Measurements from ENCODE around the gene ADGRG3. TPM values are rescaled to one million over a fixed set of nuclear protein-coding genes. Genes with fewer than 3 reads are reported as not detected.

The ADGRG3 gene
- total RNA-seq, 5 donors from 2014 or later (not counting 1 experiment from before 2014, with no cell fraction given) = 0.16 to 1.8 (median 0.40) TPM; not detected in 1

- ChIA-PET POLR2A (no interaction called here), CTCF (interaction anchor here in 1 of 2 donors (0.5 kb wide), 1 partner anchor 23 kb away, joined by 4 read pairs; no protein-coding TSS in a partner anchor)
- H3K27ac Mint-ChIP-seq = no peak overlapping the region
- Histone ChIP-seq H3K27ac (ENCODE audit: low read length) (no peak overlapping the region), H3K36me3 (ENCODE audit: control insufficient read depth in 2 of 2, extremely low read depth in 1 of 2, insufficient read depth in 1 of 2, low read length in 1 of 2) (no peaks in the 10 kb centered on the region), H3K4me1 (ENCODE audit: control insufficient read depth in 1 of 2, extremely low read depth in 1 of 2, insufficient read depth in 2 of 2, low read length in 2 of 2) (peaks cover 0 to 29% of the 10 kb centered on the region in 2 experiments), H3K4me3 (ENCODE audit: control insufficient read depth in 1 of 2, extremely low read depth in 1 of 2, low read length in 1 of 2) (no peak overlapping the region), H3K27me3 (replicated peaks in 1 of 2; ENCODE audit: control insufficient read depth in 2 of 2, extremely low read depth in 1 of 2, insufficient read depth in 2 of 2, low read length in 1 of 2) (peaks cover 0 to 51% of the 10 kb centered on the region in 2 experiments), H3K9me3 (no peaks in the 10 kb centered on the region)
- no peak overlapping the region for H3K4me3 Mint-ChIP-seq
- no peak for ATAC-seq (replicated peaks in 1 of 4)
- peaks cover 20 to 29% of the 10 kb centered on the region in 2 donors for H3K27me3 Mint-ChIP-seq
- no peaks in the 10 kb centered on the region for H3K9me3 Mint-ChIP-seq
- no peak for DNase-seq
- WGBS (ENCODE audit: insufficient coverage) = 89% methylated on average over 6 of the region's 15 CpGs
- no peaks in the 10 kb centered on the region for H3K36me3 Mint-ChIP-seq
- peaks cover 11 to 24% (median 13%) of the 10 kb centered on the region in 3 donors for H3K4me1 Mint-ChIP-seq
These were observed 40.8 kb upstream of the ADGRG3 start for GRCh38 chr16:57627184-57627871.

DNA sequence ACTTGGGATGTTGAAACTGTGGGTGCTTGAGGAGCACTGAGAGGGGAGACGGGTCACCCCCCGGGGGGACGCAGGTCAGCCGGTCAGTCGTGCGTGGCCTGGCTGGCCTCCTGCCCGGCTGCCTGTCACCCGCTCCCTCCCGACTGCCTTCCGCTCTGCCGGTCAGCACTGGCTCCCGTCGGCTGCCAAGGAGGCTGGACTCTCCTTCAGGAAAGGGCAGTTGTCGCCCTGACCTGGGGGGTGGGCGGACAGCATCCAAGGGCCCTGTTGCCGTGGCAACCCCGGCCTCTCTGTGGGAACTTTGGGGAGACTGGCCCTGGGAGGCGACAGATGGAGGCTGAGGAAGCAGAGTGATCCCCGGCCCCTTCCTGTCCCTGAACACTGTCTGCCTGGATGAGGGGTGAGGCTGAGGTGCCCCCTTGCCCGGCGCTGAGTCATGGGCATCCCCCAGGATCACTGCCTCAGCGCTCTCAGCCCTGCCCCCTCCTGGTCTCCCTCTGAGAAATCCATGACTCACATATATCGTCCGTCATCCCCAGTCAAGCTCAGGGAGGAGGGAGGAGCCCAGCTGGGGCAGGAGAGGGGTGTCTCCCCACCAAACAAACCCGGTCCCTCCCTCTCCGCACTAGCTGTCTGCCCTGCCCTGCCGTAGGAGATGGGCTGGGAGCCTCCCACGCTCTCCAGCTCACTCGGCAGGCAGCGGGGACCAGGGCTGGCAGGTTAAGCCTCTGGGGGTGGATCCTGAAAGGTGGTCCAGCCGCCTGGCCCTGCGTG, 39.9 kb upstream of the ADGRG3 start, which contains the start of gene ADGRG1:
TSS of gene ADGRG1 (plus strand) at position 623 of the 774 bp plus-strand sequence. CDS start 21,658 bp downstream, outside the sequence.
- Mint-ChIP-seq H3K4me1 (peaks cover 11 to 24% (median 13%) of the 10 kb centered on the region in 3 donors), H3K9me3 (no peaks in the 10 kb centered on the region), H3K27me3 (peaks cover 20 to 29% of the 10 kb centered on the region in 2 donors), H3K36me3 (no peaks in the 10 kb centered on the region), H3K4me3 (peak within 1 kb of the TSS; percentile 8 to 37 (median 16)), H3K27ac (peak within 1 kb of the TSS in 1 of 2 donors; percentile 15)
- Histone ChIP-seq H3K4me1 (ENCODE audit: control insufficient read depth in 1 of 2, extremely low read depth in 1 of 2, insufficient read depth in 2 of 2, low read length in 2 of 2) (peaks cover 0 to 29% of the 10 kb centered on the region in 2 experiments), H3K4me3 (ENCODE audit: control insufficient read depth in 1 of 2, extremely low read depth in 1 of 2, low read length in 1 of 2) (peak within 1 kb of the TSS in 1 of 2 donors; percentile 34), H3K27me3 (replicated peaks in 1 of 2; ENCODE audit: control insufficient read depth in 2 of 2, extremely low read depth in 1 of 2, insufficient read depth in 2 of 2, low read length in 1 of 2) (peaks cover 0 to 54% of the 10 kb centered on the region in 2 experiments), H3K9me3 (no peaks in the 10 kb centered on the region), H3K27ac (ENCODE audit: low read length) (no peak within 1 kb of the TSS), H3K36me3 (ENCODE audit: control insufficient read depth in 2 of 2, extremely low read depth in 1 of 2, insufficient read depth in 1 of 2, low read length in 1 of 2) (no peaks in the 10 kb centered on the region)
- WGBS (ENCODE audit: insufficient coverage) = 57% methylated on average over 24 of the region's 32 CpGs
- ChIA-PET CTCF (no interaction called here), POLR2A (no interaction called here)
- peak in 6 of 35 experiments; percentile 4 to 45 (median 18) for DNase-seq
- ATAC-seq (replicated peaks in 1 of 4) = peak; percentile 33 to 46 (median 46)

GRCh38 chr16:57628783-57629293, 39.3 kb upstream of the ADGRG3 start:
- DNase-seq = no peak
- H3K4me1 Mint-ChIP-seq = peaks cover 11 to 24% (median 13%) of the 10 kb centered on the region in 3 donors
- no peak for ATAC-seq (replicated peaks in 1 of 4)
- ChIA-PET CTCF (no interaction called here), POLR2A (no interaction called here)
- peaks cover 0 to 54% of the 10 kb centered on the region in 2 experiments for H3K27me3 ChIP-seq (replicated peaks in 1 of 2; ENCODE audit: control insufficient read depth in 2 of 2, extremely low read depth in 1 of 2, insufficient read depth in 2 of 2, low read length in 1 of 2)
- H3K4me3 ChIP-seq (ENCODE audit: control insufficient read depth in 1 of 2, extremely low read depth in 1 of 2, low read length in 1 of 2) = peak overlapping the region in 1 of 2 donors; percentile 34
- no peaks in the 10 kb centered on the region for H3K9me3 Mint-ChIP-seq
- H3K36me3 ChIP-seq (ENCODE audit: control insufficient read depth in 2 of 2, extremely low read depth in 1 of 2, insufficient read depth in 1 of 2, low read length in 1 of 2) = no peaks in the 10 kb centered on the region
- H3K9me3 ChIP-seq = no peaks in the 10 kb centered on the region
- peak overlapping the region; percentile 8 to 37 (median 16) for H3K4me3 Mint-ChIP-seq
- H3K4me1 ChIP-seq (ENCODE audit: control insufficient read depth in 1 of 2, extremely low read depth in 1 of 2, insufficient read depth in 2 of 2, low read length in 2 of 2) = peaks cover 0 to 29% of the 10 kb centered on the region in 2 experiments
- H3K36me3 Mint-ChIP-seq = no peaks in the 10 kb centered on the region
- peaks cover 20 to 29% of the 10 kb centered on the region in 2 donors for H3K27me3 Mint-ChIP-seq
- H3K27ac Mint-ChIP-seq = peak overlapping the region in 1 of 2 donors; percentile 15
- no peak overlapping the region for H3K27ac ChIP-seq (ENCODE audit: low read length)
- WGBS (ENCODE audit: insufficient coverage) = 42% methylated on average over 7 of the region's 7 CpGs

DNA sequence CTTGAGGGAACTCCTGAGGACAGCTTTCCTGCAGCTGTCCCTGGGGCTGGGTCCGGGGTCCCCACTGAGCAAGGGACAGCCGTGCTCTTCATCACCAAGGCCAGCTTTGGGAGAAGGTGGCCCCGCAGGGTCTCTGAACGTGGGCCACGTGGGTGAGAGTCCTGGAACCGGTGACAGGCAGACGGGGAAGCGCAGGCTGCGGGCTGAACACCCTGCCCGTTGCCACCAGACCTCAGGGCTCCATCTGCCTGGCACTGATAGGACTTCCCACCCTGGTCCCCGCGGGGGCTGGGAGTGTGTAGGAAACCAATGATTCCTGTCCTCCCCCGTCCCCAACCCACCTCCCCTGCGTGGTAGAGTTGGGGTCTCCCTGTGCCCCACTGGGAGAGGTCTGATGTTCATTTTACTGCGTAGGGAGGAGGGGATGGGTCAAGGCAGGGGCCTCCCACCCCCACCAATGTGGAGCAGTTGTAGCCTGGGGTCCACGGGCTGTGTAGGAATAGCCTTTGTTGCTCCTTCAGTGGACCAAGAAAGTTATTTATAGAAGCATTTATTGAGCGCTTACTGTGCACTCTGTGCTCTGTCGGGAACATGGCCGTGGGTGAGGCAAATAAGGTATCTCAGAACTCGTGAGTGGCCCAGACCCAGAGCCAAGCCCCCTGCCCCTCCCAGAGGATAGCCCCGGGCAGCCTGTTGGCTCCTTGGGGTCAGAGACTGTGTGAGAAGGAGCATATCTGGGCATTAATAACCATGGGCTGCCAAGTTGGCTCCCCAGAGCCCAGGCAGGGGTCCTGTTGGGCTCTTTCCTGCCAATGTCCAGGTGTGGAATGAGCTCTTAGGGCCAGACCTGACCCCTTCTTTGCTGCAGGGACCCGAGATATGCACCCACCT, 38.3 kb upstream of the ADGRG3 start:
- H3K36me3 Mint-ChIP-seq = no peaks in the 10 kb centered on the region
- Histone ChIP-seq H3K27me3 (replicated peaks in 1 of 2; ENCODE audit: control insufficient read depth in 2 of 2, extremely low read depth in 1 of 2, insufficient read depth in 2 of 2, low read length in 1 of 2) (peaks cover 0 to 54% of the 10 kb centered on the region in 2 experiments), H3K9me3 (no peaks in the 10 kb centered on the region), H3K27ac (ENCODE audit: low read length) (no peak overlapping the region), H3K4me1 (ENCODE audit: control insufficient read depth in 1 of 2, extremely low read depth in 1 of 2, insufficient read depth in 2 of 2, low read length in 2 of 2) (peaks cover 0 to 34% of the 10 kb centered on the region in 2 experiments), H3K36me3 (ENCODE audit: control insufficient read depth in 2 of 2, extremely low read depth in 1 of 2, insufficient read depth in 1 of 2, low read length in 1 of 2) (no peaks in the 10 kb centered on the region), H3K4me3 (ENCODE audit: control insufficient read depth in 1 of 2, extremely low read depth in 1 of 2, low read length in 1 of 2) (peak overlapping the region in 1 of 2 donors; percentile 34)
- peak overlapping the region in 1 of 3 donors; percentile 49 for H3K4me3 Mint-ChIP-seq
- no peak overlapping the region for H3K27ac Mint-ChIP-seq
- H3K4me1 Mint-ChIP-seq = peaks cover 11 to 24% (median 13%) of the 10 kb centered on the region in 3 donors
- WGBS (ENCODE audit: insufficient coverage) = 41% methylated on average over 13 of the region's 22 CpGs
- DNase-seq (no peak), ATAC-seq (replicated peaks in 1 of 4) (no peak)
- peaks cover 20 to 29% of the 10 kb centered on the region in 2 donors for H3K27me3 Mint-ChIP-seq
- H3K9me3 Mint-ChIP-seq = no peaks in the 10 kb centered on the region
- ChIA-PET CTCF (no interaction called here), POLR2A (no interaction called here)

DNA sequence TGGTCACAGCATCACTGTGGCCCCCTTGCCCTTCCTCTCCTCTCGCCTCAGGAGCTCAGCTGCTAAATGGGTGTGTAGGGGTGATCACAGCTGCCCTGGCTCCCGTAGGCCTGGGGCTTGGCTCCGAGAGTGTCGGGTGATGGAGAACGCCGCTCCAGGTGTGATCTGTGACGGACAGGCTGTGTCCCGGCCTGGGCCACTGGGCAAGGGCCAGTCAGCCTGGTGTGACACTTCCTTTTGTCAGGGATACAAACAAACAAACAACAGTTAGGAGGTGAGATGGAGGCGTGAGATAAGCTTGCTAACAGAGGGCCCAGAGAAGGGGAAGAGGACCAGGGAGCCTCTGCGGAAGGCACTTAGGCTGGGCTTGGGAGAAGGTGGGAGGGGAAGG, 37.7 kb upstream of the ADGRG3 start:
- POLR2A ChIA-PET = no interaction called here
- no peaks in the 10 kb centered on the region for H3K9me3 Mint-ChIP-seq
- H3K27me3 Mint-ChIP-seq = peaks cover 20 to 30% of the 10 kb centered on the region in 2 donors
- peaks cover 11 to 17% (median 13%) of the 10 kb centered on the region in 3 donors for H3K4me1 Mint-ChIP-seq
- H3K4me1 ChIP-seq (ENCODE audit: control insufficient read depth in 1 of 2, extremely low read depth in 1 of 2, insufficient read depth in 2 of 2, low read length in 2 of 2) = peaks cover 0 to 36% of the 10 kb centered on the region in 2 experiments
- H3K4me3 ChIP-seq (ENCODE audit: control insufficient read depth in 1 of 2, extremely low read depth in 1 of 2, low read length in 1 of 2) = peak overlapping the region in 1 of 2 donors; percentile 34
- H3K9me3 ChIP-seq = no peaks in the 10 kb centered on the region
- H3K36me3 Mint-ChIP-seq = no peaks in the 10 kb centered on the region
- DNase-seq = no peak
- peak overlapping the region in 2 of 3 donors; percentile 22 to 49 for H3K4me3 Mint-ChIP-seq
- H3K27ac Mint-ChIP-seq = peak overlapping the region in 1 of 2 donors; percentile 44
- no peaks in the 10 kb centered on the region for H3K36me3 ChIP-seq (ENCODE audit: control insufficient read depth in 2 of 2, extremely low read depth in 1 of 2, insufficient read depth in 1 of 2, low read length in 1 of 2)
- CTCF ChIA-PET = no interaction called here
- no peak overlapping the region for H3K27ac ChIP-seq (ENCODE audit: low read length)
- 94% methylated on average over 4 of the region's 10 CpGs for WGBS (ENCODE audit: insufficient coverage)
- ATAC-seq (replicated peaks in 1 of 4) = no peak
- H3K27me3 ChIP-seq (replicated peaks in 1 of 2; ENCODE audit: control insufficient read depth in 2 of 2, extremely low read depth in 1 of 2, insufficient read depth in 2 of 2, low read length in 1 of 2) = peaks cover 0 to 59% of the 10 kb centered on the region in 2 experiments

Data from T-cell (primary cell).